ENCODE results near the gene PRKD3. TPM values are rescaled to one million over a fixed set of nuclear protein-coding genes. Genes with fewer than 3 reads are reported as not detected.

PRKD3 gene
- total and polyA plus RNA-seq, 10 donors, result 12.2 to 78.4 (median 61.2) TPM

DNA sequence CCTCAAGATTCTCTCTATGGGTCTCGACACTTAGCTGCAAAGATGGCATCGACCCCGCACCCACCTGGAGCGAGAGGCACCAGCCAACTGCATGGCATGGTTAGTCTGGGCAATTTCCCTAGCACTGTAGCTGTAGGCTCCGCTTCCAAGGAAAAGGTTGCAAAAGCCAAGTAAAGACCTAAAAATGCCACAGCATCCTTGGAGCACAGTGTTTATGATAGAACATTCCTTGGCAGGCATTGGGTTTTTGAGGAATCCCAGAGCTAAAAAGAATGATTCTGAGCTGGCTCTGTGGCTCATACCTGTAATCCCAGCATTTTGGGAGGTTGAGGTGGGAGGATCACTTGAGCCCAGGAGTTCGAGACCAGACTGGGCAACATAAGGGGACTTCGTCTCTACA is 42.7 kb upstream of the PRKD3 start:
- no peaks in the 10 kb centered on the region for H3K9me3 ChIP-seq
- DNase-seq, result no peak
- H3K27me3 ChIP-seq (replicated peaks in 1 of 7), result no peaks in the 10 kb centered on the region
- H3K36me3 ChIP-seq, result peaks cover 0 to 58% (median 0%) of the 10 kb centered on the region in 6 donors
- H3K27ac ChIP-seq, result no peak overlapping the region
- TF ChIP-seq POLR2AphosphoS5 (IDR thresholded peaks at IDR 0.05), result no peak
- TF ChIP-seq CTCF (IDR thresholded peaks at IDR 0.05 in 8 of 11, conservative IDR thresholded peaks at IDR 0.05 in 3 of 11), result no peak
- no peak for TF ChIP-seq POLR2A (IDR thresholded peaks at IDR 0.05)
- H3K4me3 ChIP-seq, result no peak overlapping the region
- 93 to 98% (median 96%) methylated on average over 7 of the region's 7 CpGs for WGBS, 5 donors
- peaks cover 0 to 12% (median 3%) of the 10 kb centered on the region in 6 donors for H3K4me1 ChIP-seq
- intact Hi-C loops (cut with DNase I; ENCODE audit: low total_unique reads), result no loop called here

GRCh38 chr2:37366773-37367172 is 42.1 kb upstream of the PRKD3 start:
- peaks cover 0 to 12% (median 3%) of the 10 kb centered on the region in 6 donors for H3K4me1 ChIP-seq
- H3K27ac ChIP-seq, result no peak overlapping the region
- no peak for DNase-seq
- no peaks in the 10 kb centered on the region for H3K9me3 ChIP-seq
- no peaks in the 10 kb centered on the region for H3K27me3 ChIP-seq (replicated peaks in 1 of 7)
- H3K4me3 ChIP-seq, result no peak overlapping the region
- WGBS, 5 donors, result 45 to 53% (median 53%) methylated on average over 4 of the region's 4 CpGs
- H3K36me3 ChIP-seq, result peaks cover 0 to 58% (median 0%) of the 10 kb centered on the region in 6 donors
- no peak for TF ChIP-seq POLR2AphosphoS5 (IDR thresholded peaks at IDR 0.05)
- no peak for TF ChIP-seq POLR2A (IDR thresholded peaks at IDR 0.05)
- no peak for TF ChIP-seq CTCF (IDR thresholded peaks at IDR 0.05 in 8 of 11, conservative IDR thresholded peaks at IDR 0.05 in 3 of 11)
- intact Hi-C loops (cut with DNase I; ENCODE audit: low total_unique reads), result no loop called here

DNA sequence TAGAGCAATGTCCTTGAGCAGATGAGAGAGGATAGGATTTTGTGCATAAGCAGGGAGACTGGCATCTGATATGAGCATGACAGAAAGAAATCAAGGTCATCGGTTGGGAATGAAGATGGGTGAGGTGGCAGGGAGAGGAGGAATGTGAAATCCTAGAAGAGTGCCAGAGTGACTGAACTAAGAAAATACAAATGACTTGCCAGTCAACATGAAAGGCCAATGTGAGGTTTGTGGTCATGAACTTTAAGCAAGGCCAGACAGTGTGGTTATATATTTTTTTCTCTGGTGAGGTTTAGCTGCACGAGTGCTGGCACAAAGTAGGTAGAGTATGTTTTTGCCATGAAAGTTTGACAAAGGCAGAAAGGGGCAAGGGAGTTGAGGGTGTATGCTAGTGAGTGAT is 41.0 kb upstream of the PRKD3 start:
- DNase-seq, result no peak
- 50 to 72% (median 64%) methylated on average over 2 of the region's 2 CpGs for WGBS, 5 donors
- H3K4me3 ChIP-seq, result no peak overlapping the region
- intact Hi-C loops (cut with DNase I; ENCODE audit: low total_unique reads), result no loop called here
- peaks cover 0 to 48% (median 0%) of the 10 kb centered on the region in 6 donors for H3K36me3 ChIP-seq
- peaks cover 0 to 12% (median 3%) of the 10 kb centered on the region in 6 donors for H3K4me1 ChIP-seq
- H3K9me3 ChIP-seq, result no peaks in the 10 kb centered on the region
- H3K27me3 ChIP-seq (replicated peaks in 1 of 7), result no peaks in the 10 kb centered on the region
- no peak overlapping the region for H3K27ac ChIP-seq
- no peak for TF ChIP-seq POLR2A (IDR thresholded peaks at IDR 0.05)

DNA sequence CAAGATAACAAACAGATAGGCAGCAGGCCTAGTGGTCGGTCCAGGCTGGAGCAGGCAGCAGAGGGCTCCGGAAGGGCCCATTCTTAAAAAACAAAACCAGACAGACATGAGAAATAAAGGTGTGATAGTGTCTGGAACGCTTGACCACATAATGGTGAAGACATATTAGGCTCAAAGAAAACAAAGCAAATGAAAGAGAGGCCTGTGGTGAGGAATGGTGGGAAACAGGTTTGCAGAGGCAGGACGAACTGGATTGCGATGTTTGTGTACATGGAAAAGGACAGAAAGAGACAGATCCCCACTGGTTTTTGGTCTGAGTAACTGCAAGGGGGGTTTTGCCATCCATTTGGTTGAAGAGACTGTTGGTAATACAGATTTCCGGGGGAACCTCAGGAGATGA is 39.7 kb upstream of the PRKD3 start:
- H3K27me3 ChIP-seq (replicated peaks in 1 of 7), result no peaks in the 10 kb centered on the region
- DNase-seq, result no peak
- H3K27ac ChIP-seq, result no peak overlapping the region
- H3K4me3 ChIP-seq, result no peak overlapping the region
- no peaks in the 10 kb centered on the region for H3K9me3 ChIP-seq
- 89 to 98% (median 94%) methylated on average over 6 of the region's 6 CpGs for WGBS, 5 donors
- peaks cover 0 to 51% (median 0%) of the 10 kb centered on the region in 6 donors for H3K36me3 ChIP-seq
- intact Hi-C loops (cut with DNase I; ENCODE audit: low total_unique reads), result no loop called here
- peaks cover 0 to 12% (median 3%) of the 10 kb centered on the region in 6 donors for H3K4me1 ChIP-seq
- TF ChIP-seq CTCF (IDR thresholded peaks at IDR 0.05 in 8 of 11, conservative IDR thresholded peaks at IDR 0.05 in 3 of 11) (no peak), POLR2AphosphoS5 (IDR thresholded peaks at IDR 0.05) (no peak), POLR2A (IDR thresholded peaks at IDR 0.05) (no peak)

Data from spleen (tissue), 11 donors.